NK-92 treated with Interleukin-12 subunit alpha and Interleukin-12 subunit beta, amount 100 ng/mL, for 24 hours (cell line): ENCODE measurements around the gene DUOXA1.
A peak's percentile ranks its signal among the peaks of the same experiment; 100 is the strongest.

Source experiments
- DNase-seq: peaks from one replicate; lab custom pipeline; 2025; lab: John Stamatoyannopoulos, UW

Gene DUOXA1

GRCh38 chr15:45129651-45130129, at the start of gene DUOXA1, which contains the start of gene DUOX1:
DUOXA1 (minus strand) TSS chr15:45129879; CDS start chr15:45123014, 6,865 bp downstream.
DUOX1 (plus strand) TSS chr15:45129994; CDS start chr15:45131967, 1,973 bp downstream.
- no peak for DNase-seq

GRCh38 chr15:45177285-45177684, 47.6 kb upstream of the DUOXA1 start:
- no peak for DNase-seq

GRCh38 chr15:45174577-45174976, 44.9 kb upstream of the DUOXA1 start:
- no peak for DNase-seq

- no peak for DNase-seq
These were observed 44.4 kb upstream of the DUOXA1 start for GRCh38 chr15:45174069-45174468.

- no peak for DNase-seq
These were observed 42.2 kb upstream of the DUOXA1 start for GRCh38 chr15:45171912-45172311.

- no peak for DNase-seq
These were observed 40.2 kb upstream of the DUOXA1 start for GRCh38 chr15:45169608-45170480.

GRCh38 chr15:45168751-45169551, 39.3 kb upstream of the DUOXA1 start:
- no peak for DNase-seq

GRCh38 chr15:45168286-45168685, 38.6 kb upstream of the DUOXA1 start:
- DNase-seq, result no peak

GRCh38 chr15:45167631-45168205, 38.0 kb upstream of the DUOXA1 start:
- no peak for DNase-seq

GRCh38 chr15:45166834-45167630, 37.4 kb upstream of the DUOXA1 start:
- peak; percentile 84 for DNase-seq

- no peak for DNase-seq
These were observed 35.9 kb upstream of the DUOXA1 start for GRCh38 chr15:45165536-45165935.

GRCh38 chr15:45164914-45165313, 35.2 kb upstream of the DUOXA1 start:
- no peak for DNase-seq

- no peak for DNase-seq
These were observed 33.8 kb upstream of the DUOXA1 start for GRCh38 chr15:45163508-45163856.

- peak; percentile 62 for DNase-seq
These were observed 33.3 kb upstream of the DUOXA1 start for GRCh38 chr15:45162771-45163507.

- DNase-seq, result no peak
These were observed 32.0 kb upstream of the DUOXA1 start for GRCh38 chr15:45161666-45162065.

GRCh38 chr15:45157974-45158373, 28.3 kb upstream of the DUOXA1 start:
- no peak for DNase-seq

- DNase-seq, result no peak
These were observed 27.2 kb upstream of the DUOXA1 start for GRCh38 chr15:45156744-45157455.

GRCh38 chr15:45155739-45156138, 26.1 kb upstream of the DUOXA1 start:
- DNase-seq, result no peak

- DNase-seq, result no peak
These were observed 22.5 kb upstream of the DUOXA1 start for GRCh38 chr15:45151998-45152828.
